PC-9 (cell line): Measurements from ENCODE around the gene ROBO1. TPM values are rescaled to one million over a fixed set of nuclear protein-coding genes. Genes with fewer than 3 reads are reported as not detected.

Source experiments
- BruUV-seq: library from RNA; stranded (reverse); fragments of 400-500 nt; replicated peaks from 2 replicates; lab custom pipeline; 2021; lab: Mats Ljungman, UMichigan
- CTCF ChIA-PET: fragments of 300-600 bp; sonication (Branson Sonifier 250); formaldehyde crosslinking; loops from one replicate; lab custom pipeline; 2022; ENCODE audit warnings: antibody characterized with exemption; lab: Charles Lee
- POLR2A ChIA-PET: fragments of 300-600 bp; sonication (Branson Sonifier 250); formaldehyde crosslinking; loops from one replicate; lab custom pipeline; 2022; ENCODE audit warnings: antibody characterized with exemption; ENCODE audit not compliant: unreplicated experiment; lab: Charles Lee
- DNase-seq, 2 experiments: peaks; one replicate each; pipeline versions ENCODE4 v3.0.0 to v3.0.0-alpha.2; 2015 to 2022; ENCODE audit warnings: mixed read lengths in 1 of 2
- H2AFZ ChIP-seq: fragments of 200-600 bp; sonication (generic); 2 replicates; pipeline ENCODE4 v1.8.1; 2017; ENCODE audit warnings: antibody characterized with exemption
- H3F3A ChIP-seq: fragments of 200-600 bp; sonication (generic); 2 replicates; pipeline ENCODE4 v1.8.1; 2017; ENCODE audit warnings: antibody characterized with exemption, mild to moderate bottlenecking, low read depth; ENCODE audit not compliant: insufficient read depth
- H3K27ac ChIP-seq: fragments of 200-600 bp; sonication (generic); 2 replicates; pipeline ENCODE4 v1.6.1; 2016; ENCODE audit warnings: mixed run types
- H3K27me3 ChIP-seq: fragments of 200-600 bp; sonication (generic); 2 replicates; pipeline ENCODE4 v1.6.1; 2016; ENCODE audit warnings: low read depth, mixed run types; ENCODE audit not compliant: insufficient read depth
- H3K36me3 ChIP-seq: fragments of 200-600 bp; sonication (generic); 2 replicates; pipeline ENCODE4 v1.6.1; 2016; ENCODE audit warnings: low read depth, mixed run types
- H3K4me1 ChIP-seq: fragments of 200-600 bp; sonication (generic); replicated peaks from 2 replicates; pipeline ENCODE4 v1.6.1; 2016; ENCODE audit warnings: mixed run types; ENCODE audit not compliant: insufficient read depth
- H3K4me2 ChIP-seq: fragments of 200-600 bp; sonication (generic); 2 replicates; pipeline ENCODE4 v1.6.1; 2017; ENCODE audit warnings: mixed run types
- H3K4me3 ChIP-seq: fragments of 200-600 bp; sonication (generic); 2 replicates; pipeline ENCODE4 v1.6.1; 2016; ENCODE audit warnings: mixed run types
- H3K79me2 ChIP-seq: fragments of 200-600 bp; sonication (generic); 2 replicates; pipeline ENCODE4 v1.6.1; 2017; ENCODE audit warnings: low read depth, mixed run types
- H3K9me2 ChIP-seq: fragments of 200-600 bp; sonication (generic); 2 replicates; pipeline ENCODE4 v1.8.1; 2017; ENCODE audit warnings: mild to moderate bottlenecking; ENCODE audit not compliant: insufficient read depth
- H3K9me3 ChIP-seq: fragments of 200-600 bp; sonication (generic); 2 replicates; pipeline ENCODE4 v1.8.1; 2016; ENCODE audit warnings: low read depth; ENCODE audit not compliant: insufficient read depth
- H4K20me1 ChIP-seq: fragments of 200-600 bp; sonication (generic); 2 replicates; pipeline ENCODE4 v1.8.1; 2017; ENCODE audit not compliant: insufficient read depth
- CTCF ChIP-seq: fragments of 200-600 bp; sonication (generic); conservative IDR thresholded peaks from 2 replicates; pipeline ENCODE4 v1.6.1; 2017; ENCODE audit warnings: mixed run types, antibody characterized with exemption, mild to moderate bottlenecking, moderate library complexity
- EZH2 ChIP-seq: fragments of 200-600 bp; sonication (generic); IDR thresholded peaks from 2 replicates; pipeline ENCODE4 v1.8.0; 2017; ENCODE audit warnings: antibody characterized with exemption, low read depth
- intact Hi-C: fragments of 100-400 bp; cut with micrococcal nuclease; formaldehyde crosslinking; loops from one replicate; pipeline ENCODE4 v1.10.0; 2022; ENCODE audit not compliant: unreplicated experiment
- total RNA-seq: library from RNA; stranded (reverse); gene quantifications from 2 replicates; pipeline ENCODE4 v1.2.3, GENCODE V29; 2021

ROBO1 gene
- total RNA-seq, 1 experiment from 2014 or later: 17.5 TPM

GRCh38 chr3:78712941-78713340, 1054.9 kb downstream of the ROBO1 start:
- CTCF ChIA-PET: interaction anchor here (0.6 kb wide), 1 partner anchor 12 kb away, joined by 11 read pairs; no protein-coding TSS in a partner anchor
- TF ChIP-seq CTCF: no peak
- TF ChIP-seq EZH2: no peak
- H3K79me2 ChIP-seq: no peaks in the 10 kb centered on the region
- no peaks in the 10 kb centered on the region for H3K9me3 ChIP-seq
- H3K36me3 ChIP-seq: 0 out of 2 replicates have a peak, but pooled peaks cover 4% of the 10 kb centered on the region
- H3K27me3 ChIP-seq: no peaks in the 10 kb centered on the region
- POLR2A ChIA-PET: no interaction called here
- intact Hi-C loops: no loop called here
- no peak overlapping the region for H3K4me3 ChIP-seq
- H3K27ac ChIP-seq: no peak overlapping the region
- no peaks in the 10 kb centered on the region for H3K4me1 ChIP-seq
- no peak overlapping the region for H3K4me2 ChIP-seq
- H3K9me2 ChIP-seq: no peaks in the 10 kb centered on the region
- H2AFZ ChIP-seq: no peak overlapping the region
- no peak for DNase-seq
- H3F3A ChIP-seq: no peaks in the 10 kb centered on the region
- BruUV-seq: no TSS peak
- no peaks in the 10 kb centered on the region; the same call in 1 of the 2 replicates for H4K20me1 ChIP-seq

- no peaks in the 10 kb centered on the region for H3K27me3 ChIP-seq
- H4K20me1 ChIP-seq: no peaks in the 10 kb centered on the region; the same call in 1 of the 2 replicates
- H3K9me3 ChIP-seq: no peaks in the 10 kb centered on the region
- H3K4me1 ChIP-seq: no peaks in the 10 kb centered on the region
- no peak overlapping the region for H3K4me3 ChIP-seq
- no peak overlapping the region for H2AFZ ChIP-seq
- ChIA-PET POLR2A (interaction anchor here (0.7 kb wide), 1 partner anchor 8 kb away, joined by 10 read pairs; no protein-coding TSS in a partner anchor), CTCF (no interaction called here)
- intact Hi-C loops: no loop called here
- no peaks in the 10 kb centered on the region for H3K79me2 ChIP-seq
- H3F3A ChIP-seq: no peaks in the 10 kb centered on the region
- no peak overlapping the region for H3K27ac ChIP-seq
- no TSS peak for BruUV-seq
- H3K9me2 ChIP-seq: no peaks in the 10 kb centered on the region
- DNase-seq: no peak
- no peak for TF ChIP-seq CTCF
- H3K4me2 ChIP-seq: no peak overlapping the region
- H3K36me3 ChIP-seq: 0 out of 2 replicates have a peak, but pooled peaks cover 4% of the 10 kb centered on the region
Measured at GRCh38 chr3:78712270-78712669, 1055.5 kb downstream of the ROBO1 start.

- intact Hi-C loops: no loop called here
- TF ChIP-seq EZH2 (no peak), CTCF (no peak)
- DNase-seq: no peak
- Histone ChIP-seq H3K79me2 (no peaks in the 10 kb centered on the region), H3K36me3 (0 out of 2 replicates have a peak, but pooled peaks cover 1% of the 10 kb centered on the region), H4K20me1 (no peaks in the 10 kb centered on the region; the same call in 1 of the 2 replicates), H2AFZ (no peak overlapping the region), H3K4me1 (no peaks in the 10 kb centered on the region), H3K27me3 (no peaks in the 10 kb centered on the region), H3K4me3 (no peak overlapping the region), H3K27ac (no peak overlapping the region), H3K9me3 (no peaks in the 10 kb centered on the region), H3F3A (no peaks in the 10 kb centered on the region), H3K4me2 (no peak overlapping the region), H3K9me2 (no peaks in the 10 kb centered on the region)
- POLR2A ChIA-PET: no interaction called here
- CTCF ChIA-PET: no interaction called here
- BruUV-seq: no TSS peak
Measured at GRCh38 chr3:78708565-78709073, 1059.2 kb downstream of the ROBO1 start.
